ENCODE results near the gene CMKLR1. TPM values are rescaled to one million over a fixed set of nuclear protein-coding genes. Genes with fewer than 3 reads are reported as not detected.

The CMKLR1 gene
- total RNA-seq, 1 experiment from 2014 or later: 0.66 TPM

GRCh38 chr12:108360057-108360456 lies 20.9 kb upstream of the CMKLR1 start:
- Histone ChIP-seq H4K20me1 (ENCODE audit: control insufficient read depth, insufficient read depth, insufficient read length) (peaks cover 2% of the 10 kb centered on the region), H2AK5ac (ENCODE audit: insufficient read length, low read length) (no peak overlapping the region), H2BK120ac (ENCODE audit: low read depth, low read length, poor library complexity, severe bottlenecking) (no peak overlapping the region), H3K79me1 (ENCODE audit: insufficient read depth, low read depth, low read length, poor library complexity, severe bottlenecking) (no peaks in the 10 kb centered on the region), H3K14ac (ENCODE audit: insufficient read depth, low read length) (no peak overlapping the region), H2BK12ac (ENCODE audit: insufficient read length, low read depth, low read length) (no peak overlapping the region), H3K27me3 (ENCODE audit: insufficient read depth, low read length) (no peaks in the 10 kb centered on the region), H3K4me2 (ENCODE audit: insufficient read depth, insufficient read length, low read length) (no peak overlapping the region), H4K5ac (ENCODE audit: insufficient read length, low read depth, low read length) (no peak overlapping the region), H3K4me1 (ENCODE audit: insufficient read depth, low read length) (no peaks in the 10 kb centered on the region), H2BK20ac (ENCODE audit: low read depth, low read length, poor library complexity, severe bottlenecking) (no peak overlapping the region), H3K18ac (ENCODE audit: insufficient read length, low read depth, low read length) (no peak overlapping the region), H3K23me2 (ENCODE audit: insufficient read length, low read depth, low read length, poor library complexity, severe bottlenecking) (no peaks in the 10 kb centered on the region), H3K9ac (ENCODE audit: extremely low read depth, insufficient read length, low read length) (no peak overlapping the region), H3K4ac (ENCODE audit: low read depth, low read length) (no peak overlapping the region), H3K56ac (ENCODE audit: insufficient read length, low read depth, low read length) (no peak overlapping the region), H2BK15ac (ENCODE audit: low read depth, low read length) (no peak overlapping the region), H3K79me2 (ENCODE audit: insufficient read depth, low read length) (no peaks in the 10 kb centered on the region), H3K9me3 (ENCODE audit: control insufficient read depth, low read depth, low read length) (no peaks in the 10 kb centered on the region), H3T11ph (ENCODE audit: low read length) (no peak overlapping the region), H2AFZ (ENCODE audit: low read length) (no peak overlapping the region), H4K91ac (ENCODE audit: insufficient read length, low read depth, low read length) (no peak overlapping the region), H3K23ac (ENCODE audit: insufficient read length, low read depth, low read length) (no peak overlapping the region), H4K8ac (replicated peaks; ENCODE audit: insufficient read length, low read depth, low read length) (no peak overlapping the region), H3K27ac (ENCODE audit: insufficient read length, low read depth, low read length) (no peak overlapping the region), H2BK5ac (ENCODE audit: insufficient read length, low read length) (no peak overlapping the region)
- H3K9me3 Mint-ChIP-seq: no peaks in the 10 kb centered on the region; a peak in 2 of 5 replicates
- H3K4me3 Mint-ChIP-seq: no peak overlapping the region
- no peak overlapping the region for H3K27ac Mint-ChIP-seq
- peaks cover 15 to 17% of the 10 kb centered on the region in 2 experiments for H3K4me1 Mint-ChIP-seq
- DNase-seq: no peak
- no peaks in the 10 kb centered on the region; the same call in none of the 2 replicates for H3K27me3 Mint-ChIP-seq (ENCODE audit: low read depth)
- no peak for TF ChIP-seq CTCF (conservative IDR thresholded peaks at IDR 0.05)
- no peaks in the 10 kb centered on the region for H3K36me3 Mint-ChIP-seq (ENCODE audit: insufficient read depth in 1 of 3, low read depth in 3 of 3)

Data from H9 (cell line).